HG03432 (cell line): ENCODE measurements around the gene NELFCD.
"Not testable (repeated sequence)": the region's sequence is repeated elsewhere in the genome, so short reads cannot be mapped to it uniquely, and the experiment has no call there.

ENCODE experiments used
- ATAC-seq: cut with Tn5 transposase; IDR thresholded peaks from one replicate; pipeline ENCODE4 v1.9.1; 2021; ENCODE audit warnings: mild to moderate bottlenecking, moderate library complexity; ENCODE audit not compliant: unreplicated experiment

NELFCD gene

DNA sequence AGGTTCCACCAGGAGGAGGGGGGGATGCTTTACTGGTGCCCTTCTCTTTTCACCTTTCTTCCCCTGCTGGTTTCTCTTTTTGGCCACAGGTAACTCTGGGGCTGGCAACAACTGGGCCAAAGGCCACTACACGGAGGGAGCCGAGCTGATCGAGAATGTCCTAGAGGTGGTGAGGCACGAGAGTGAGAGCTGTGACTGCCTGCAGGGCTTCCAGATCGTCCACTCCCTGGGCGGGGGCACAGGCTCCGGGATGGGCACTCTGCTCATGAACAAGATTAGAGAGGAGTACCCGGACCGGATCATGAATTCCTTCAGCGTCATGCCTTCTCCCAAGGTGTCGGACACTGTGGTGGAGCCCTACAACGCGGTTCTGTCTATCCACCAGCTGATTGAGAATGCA is 42.6 kb downstream of the NELFCD start:
- ATAC-seq, result no peak

DNA sequence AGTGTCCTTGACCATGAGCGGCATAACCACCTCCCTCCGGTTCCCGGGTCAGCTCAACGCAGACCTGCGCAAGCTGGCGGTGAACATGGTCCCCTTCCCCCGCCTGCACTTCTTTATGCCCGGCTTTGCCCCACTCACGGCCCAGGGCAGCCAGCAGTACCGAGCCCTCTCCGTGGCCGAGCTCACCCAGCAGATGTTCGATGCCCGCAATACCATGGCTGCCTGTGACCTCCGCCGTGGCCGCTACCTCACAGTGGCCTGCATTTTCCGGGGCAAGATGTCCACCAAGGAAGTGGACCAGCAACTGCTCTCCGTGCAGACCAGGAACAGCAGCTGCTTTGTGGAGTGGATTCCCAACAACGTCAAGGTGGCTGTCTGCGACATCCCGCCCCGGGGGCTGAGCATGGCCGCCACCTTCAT is 43.1 kb downstream of the NELFCD start:
- no peak for ATAC-seq

DNA sequence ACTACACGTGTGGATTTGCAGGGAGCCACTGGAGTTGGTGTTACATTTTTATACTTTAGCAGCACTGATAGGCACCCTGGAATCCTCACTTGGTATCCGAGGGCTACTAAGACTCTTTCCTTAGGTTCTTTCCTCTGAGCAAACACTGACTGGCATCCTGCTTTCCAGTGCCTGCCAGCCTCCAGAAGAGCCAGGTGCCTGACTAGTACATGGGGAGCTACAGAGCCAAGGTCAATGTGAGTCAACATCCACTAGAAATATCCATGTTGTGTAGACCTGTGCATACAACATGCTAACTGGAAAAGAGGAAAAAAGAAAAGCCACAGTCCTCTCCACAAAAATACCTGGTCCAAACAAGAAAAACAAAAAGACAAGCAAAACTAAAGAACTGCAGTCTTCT is 44.0 kb downstream of the NELFCD start:
- ATAC-seq, result no peak

DNA sequence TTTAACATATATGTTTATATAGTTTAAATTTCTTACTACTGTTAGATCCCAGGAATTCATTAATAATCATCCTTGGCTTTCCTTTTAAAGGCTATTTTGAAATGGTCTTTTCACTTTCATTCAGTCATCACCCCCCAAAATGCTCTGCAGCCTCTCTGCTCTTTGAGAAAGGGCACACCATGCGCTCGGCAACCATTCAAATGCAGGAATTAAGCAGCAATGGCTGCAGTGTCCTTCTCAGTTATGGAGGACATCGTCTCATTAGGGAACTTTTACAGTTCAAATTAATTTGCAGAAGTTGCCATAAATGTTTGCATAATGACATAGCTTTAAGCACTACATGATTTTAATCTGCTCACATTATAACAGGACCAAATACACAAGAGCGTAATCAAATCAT is 44.5 kb downstream of the NELFCD start:
- no peak for ATAC-seq

DNA sequence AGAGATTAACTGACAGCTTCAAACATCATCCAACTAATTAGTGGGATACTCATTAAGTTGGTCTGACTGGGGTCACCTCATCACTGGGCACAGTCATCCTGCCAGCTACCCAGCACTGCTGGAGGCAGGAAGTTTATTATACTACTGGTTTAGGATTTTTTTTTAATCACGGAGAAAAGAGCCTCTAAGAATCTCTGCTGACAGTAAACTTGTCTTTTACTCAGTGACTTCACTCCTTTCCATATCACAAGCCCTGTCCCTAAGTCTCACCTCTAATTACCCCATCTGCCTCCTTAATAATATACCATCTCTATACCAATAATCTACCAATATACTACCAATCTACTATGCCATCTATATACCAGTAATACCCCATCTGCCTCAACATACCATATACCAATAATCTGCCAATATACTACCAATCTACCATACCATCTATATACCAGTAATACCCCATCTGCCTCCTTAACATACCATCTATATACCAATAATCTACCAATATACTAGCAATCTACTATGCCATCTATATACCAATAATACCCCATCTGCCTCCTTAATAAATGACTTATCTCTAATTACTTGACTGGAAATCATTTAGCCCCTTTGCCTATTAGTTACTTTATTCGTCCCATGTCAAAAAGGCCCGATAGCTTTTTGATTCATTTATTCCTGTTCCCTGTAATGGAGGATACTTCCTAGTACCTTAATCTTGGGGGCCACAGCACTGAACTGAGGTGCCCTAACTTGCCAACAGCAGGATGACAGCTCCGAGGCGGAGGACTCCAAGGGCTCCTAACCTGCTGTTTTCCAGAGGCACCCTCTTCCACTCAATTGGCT is 46.1 kb downstream of the NELFCD start:
- no peak for ATAC-seq

DNA sequence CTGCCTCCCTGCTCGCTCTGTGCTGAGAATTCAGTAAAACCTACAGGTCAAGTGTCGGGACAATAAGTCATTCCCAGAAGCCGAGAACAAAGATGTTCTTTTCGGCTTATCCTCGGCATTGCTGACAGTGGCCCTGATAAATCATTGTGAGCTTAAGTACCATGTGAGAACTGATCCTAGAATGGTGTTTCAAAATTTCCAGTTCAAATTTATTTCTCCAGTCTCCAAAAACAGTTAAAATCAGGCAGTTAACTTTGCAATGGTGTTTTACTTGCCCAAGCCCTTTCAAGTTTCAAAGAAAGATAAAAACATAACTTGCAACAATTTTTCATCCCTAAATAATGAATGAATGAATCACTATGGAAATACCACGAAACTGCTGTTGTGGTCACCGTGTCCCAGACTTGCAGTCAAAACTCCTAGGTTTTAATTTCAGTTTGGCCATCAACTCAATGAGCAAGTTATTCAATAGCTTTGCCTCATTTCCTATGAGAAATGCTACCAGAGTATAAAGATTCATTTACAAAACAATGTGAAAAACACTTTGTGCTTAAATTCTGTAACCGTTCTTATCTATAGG is 46.8 kb downstream of the NELFCD start:
- no peak for ATAC-seq

DNA sequence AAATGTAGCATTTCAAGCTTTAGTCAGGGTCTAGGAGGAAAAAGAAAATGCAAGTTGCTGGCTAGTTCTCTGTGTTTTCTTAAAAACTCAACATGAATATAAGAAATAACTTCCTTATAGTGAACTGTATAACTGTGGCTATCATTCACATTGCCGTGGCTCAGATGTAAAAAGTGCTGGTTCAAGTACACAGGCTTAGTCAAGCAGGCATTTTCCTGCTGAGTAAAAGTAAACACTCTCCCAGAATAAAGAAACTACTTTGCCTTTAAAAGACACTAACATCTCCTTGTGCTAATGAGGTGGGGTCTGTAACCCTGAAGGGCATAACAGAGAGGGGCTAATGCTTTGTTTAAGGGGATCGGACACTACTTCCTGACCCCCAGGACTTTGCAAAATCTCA is 47.8 kb downstream of the NELFCD start:
- no peak for ATAC-seq

DNA sequence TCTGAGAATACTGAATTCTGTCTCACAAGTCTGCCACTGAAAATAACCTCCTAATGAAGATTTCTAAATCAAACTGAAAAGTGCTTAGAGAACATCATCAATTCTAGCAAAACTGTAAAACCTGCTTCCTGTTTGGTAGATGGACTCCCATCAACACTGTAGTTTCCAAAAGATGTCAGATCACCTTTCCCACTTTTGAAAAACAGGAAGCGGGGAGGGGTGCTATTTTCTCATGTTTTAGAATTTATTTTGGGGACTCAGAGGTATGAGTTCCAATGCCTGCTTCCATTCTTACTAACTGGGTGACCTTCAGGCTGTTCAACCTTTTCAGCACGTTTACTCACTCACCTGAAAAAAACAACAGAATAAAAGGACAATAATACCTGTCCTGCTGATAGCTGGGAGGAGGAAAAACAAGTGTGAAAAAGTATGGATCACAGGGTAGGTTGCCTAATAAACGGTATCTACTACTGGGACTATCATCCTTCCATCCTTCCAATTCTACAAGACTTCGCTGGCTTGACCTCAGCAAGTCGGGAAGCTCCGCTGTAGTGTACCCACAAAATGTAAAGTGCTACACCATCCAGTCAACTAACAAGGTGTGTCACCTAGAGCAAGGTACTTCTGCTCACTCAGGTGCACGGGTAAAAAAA is 50.0 kb downstream of the NELFCD start:
- ATAC-seq, result no peak

DNA sequence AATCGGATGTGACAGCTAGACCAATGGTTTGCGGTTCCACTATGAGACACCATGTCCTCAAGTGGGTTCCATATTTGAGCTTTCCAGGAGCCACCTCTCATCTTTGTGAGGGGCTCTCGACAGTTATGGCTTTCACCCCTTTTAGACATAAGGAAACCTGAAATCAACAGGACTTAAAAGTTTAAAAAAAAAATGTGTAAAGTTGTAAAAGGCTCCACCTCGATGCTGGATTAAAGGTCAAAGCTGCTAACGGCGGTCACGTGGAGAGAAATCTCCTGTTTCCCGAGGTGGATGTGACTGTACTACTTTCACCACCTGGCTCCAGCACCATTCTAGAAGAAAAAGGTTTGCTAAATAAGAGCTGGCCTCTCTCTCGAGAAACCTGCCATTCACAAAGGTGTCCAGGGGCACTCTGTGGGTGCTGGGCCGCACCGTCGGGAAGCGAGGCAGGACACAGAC is 50.5 kb downstream of the NELFCD start:
- ATAC-seq, result no peak

DNA sequence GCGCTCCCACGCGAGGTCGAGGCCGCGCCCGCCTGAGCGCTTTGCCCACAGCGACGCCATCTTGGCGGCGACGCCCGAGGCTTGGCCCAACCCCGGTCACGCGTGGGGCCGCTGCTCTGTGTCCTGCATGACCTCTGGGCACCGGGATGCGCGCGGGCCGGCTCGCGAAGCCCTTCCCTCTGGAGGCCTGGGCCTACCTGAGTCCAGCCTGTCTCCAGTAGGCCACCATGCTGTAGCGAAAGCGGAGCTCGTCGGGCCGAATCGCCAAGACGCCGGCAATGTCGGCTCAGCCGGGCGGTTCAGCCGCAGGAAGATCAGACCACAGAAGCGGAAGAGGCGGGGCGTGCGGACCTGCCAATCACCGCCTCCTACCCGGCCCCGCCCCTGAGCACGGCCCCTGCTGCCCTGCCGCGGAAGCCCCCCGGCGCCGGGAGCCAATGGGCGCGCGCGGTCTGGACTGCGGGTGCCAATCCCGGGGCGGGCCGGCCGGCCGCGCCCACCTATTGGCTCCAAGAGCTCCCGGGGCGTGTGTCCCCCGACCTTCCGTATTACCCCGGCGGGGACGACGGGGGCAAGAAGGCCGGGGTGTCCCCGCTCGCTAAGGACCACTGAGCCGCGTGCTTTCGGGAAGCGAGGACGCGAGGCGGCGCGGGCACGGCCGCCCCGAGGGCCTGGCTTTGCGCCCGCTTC is 51.1 kb downstream of the NELFCD start, which contains the start of gene ATP5F1E:
Gene ATP5F1E (minus strand): TSS at position 313 of the 690 bp plus-strand sequence. CDS start 84 bp downstream, at position 229.
- peak; percentile 96 for ATAC-seq

DNA sequence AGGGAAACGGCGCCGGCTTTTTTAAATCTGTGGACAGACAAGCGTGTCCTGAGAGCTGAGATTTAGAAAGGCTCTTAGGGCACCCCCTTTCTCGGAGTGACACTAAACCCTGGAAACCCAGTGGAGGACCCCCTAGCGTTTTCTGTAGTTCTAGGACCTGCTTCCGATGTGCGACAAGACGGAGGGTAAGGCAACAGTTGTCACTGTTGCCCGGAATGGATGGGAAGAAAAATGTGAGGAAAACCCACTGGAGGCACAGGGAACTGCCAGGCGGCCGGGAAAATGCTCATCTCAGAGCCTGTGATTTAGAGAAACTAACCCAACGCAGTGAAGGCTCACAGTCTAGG is 51.6 kb downstream of the NELFCD start:
- no peak for ATAC-seq

DNA sequence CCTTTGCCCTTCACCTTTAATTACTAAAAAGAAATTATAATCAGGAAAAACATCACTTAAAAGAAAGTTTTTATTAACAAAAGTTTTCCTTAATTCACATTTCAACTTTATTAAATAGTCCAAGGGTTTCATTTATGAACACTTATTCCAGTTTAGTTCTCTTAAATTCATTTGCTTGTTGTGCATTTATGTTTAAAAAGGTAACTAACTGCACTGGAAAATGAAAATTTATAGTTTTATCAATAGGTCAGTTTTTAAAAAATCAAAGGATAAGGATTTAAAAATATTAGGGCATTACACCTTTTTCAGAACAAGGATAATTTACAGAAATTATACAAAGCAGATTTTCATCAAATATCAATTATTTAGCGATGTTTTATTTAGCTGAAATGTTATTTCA is 52.0 kb downstream of the NELFCD start:
- ATAC-seq, result no peak

DNA sequence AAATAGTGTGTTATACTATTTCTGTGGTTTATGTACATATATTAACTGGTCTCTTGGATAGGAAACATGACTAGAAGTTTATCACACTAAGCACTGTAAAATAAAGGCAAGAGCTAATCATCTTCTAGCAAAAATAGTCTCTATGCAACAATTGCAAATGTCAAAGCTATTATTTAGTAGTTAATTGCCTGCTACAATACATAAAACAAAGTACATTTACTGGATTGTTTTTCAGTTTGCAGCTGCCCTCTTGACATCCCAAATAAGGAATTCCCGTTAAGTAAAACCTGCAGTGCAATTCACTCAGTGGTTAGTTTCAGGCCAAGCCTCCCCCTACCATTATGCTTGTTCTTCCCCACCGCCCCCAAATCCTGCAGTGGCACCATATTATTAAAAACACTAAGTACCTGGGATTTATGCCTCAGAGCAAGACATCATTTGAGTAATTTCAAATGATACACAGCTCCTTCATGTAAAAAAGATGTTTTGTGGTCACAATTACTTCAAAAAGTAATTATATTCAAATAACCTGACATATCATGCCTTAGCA is 52.6 kb downstream of the NELFCD start:
- ATAC-seq, result no peak

DNA sequence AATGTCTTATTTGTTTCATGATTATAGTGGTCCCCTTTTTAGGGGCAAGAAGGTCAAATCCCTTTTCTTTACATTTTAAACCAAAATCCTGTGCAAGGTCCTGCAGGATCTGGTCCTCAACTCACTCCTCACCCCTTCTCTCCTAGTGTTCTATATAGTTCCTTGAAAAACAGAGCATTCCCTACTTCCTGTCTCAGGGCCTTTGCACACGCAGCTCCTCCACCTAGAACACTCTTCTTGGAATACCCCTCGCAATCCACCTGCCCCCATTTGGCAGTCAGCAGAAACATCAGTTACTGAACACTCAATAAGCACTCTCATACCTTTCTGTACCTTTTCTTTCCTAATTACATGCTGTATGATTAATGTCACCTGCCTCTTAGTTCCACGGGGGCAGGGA is 54.3 kb downstream of the NELFCD start:
- no peak for ATAC-seq

DNA sequence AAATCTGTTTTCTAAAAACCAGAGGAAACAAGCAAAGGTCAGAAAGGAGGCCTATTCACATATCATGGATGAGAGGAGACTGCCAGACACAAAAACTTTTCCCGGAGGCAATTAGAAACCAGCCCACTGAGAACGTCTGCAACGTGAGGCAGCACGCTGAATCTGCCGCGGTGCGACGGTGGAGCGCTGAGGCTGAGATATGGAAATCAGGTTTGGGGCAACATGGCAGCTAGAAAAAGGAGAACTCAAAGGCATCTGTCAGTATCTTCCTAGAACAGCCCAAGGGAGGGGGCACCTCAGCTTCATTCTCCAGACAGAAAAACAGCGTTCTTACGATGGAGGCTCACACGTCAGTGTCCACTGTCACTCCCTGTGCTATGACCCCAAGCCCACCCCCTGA is 56.3 kb downstream of the NELFCD start:
- no peak for ATAC-seq

DNA sequence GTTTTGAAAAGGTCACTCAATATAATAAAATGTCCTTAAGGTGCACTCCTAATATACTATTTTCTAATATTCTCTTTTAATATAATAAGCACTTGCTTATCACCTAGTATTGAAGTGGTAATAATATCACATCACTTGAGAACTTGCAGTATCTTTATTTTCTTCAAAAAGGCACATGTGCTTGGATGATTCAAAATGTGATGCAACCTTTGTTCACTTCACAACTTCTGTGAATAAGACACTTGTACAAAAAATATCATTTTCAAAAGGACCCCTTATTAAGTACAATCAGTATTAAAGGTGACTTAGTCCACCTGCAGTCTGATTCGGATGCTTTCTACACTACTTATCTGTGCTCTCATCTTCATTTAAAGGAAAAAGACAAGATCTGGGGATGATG is 58.2 kb downstream of the NELFCD start:
- ATAC-seq, result no peak

DNA sequence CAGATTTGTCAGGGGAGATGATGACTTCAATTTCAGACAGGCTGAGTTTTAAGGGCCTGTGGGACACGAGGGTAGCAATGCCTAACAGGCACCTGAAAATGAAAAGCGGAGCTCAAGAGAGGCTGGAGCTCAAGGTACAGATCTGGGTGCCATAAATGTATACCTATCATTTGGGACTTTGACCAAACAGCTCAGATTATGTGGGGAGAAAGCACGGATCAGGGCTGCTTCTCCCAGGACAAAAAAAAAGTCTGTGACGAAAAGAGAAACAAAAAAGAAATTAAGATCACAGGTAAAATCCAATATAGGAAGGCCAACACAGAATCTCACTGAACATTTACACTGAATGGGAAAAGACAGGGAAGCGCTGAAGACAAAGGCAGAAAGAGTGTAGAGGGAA is 59.6 kb downstream of the NELFCD start:
- ATAC-seq, result no peak

DNA sequence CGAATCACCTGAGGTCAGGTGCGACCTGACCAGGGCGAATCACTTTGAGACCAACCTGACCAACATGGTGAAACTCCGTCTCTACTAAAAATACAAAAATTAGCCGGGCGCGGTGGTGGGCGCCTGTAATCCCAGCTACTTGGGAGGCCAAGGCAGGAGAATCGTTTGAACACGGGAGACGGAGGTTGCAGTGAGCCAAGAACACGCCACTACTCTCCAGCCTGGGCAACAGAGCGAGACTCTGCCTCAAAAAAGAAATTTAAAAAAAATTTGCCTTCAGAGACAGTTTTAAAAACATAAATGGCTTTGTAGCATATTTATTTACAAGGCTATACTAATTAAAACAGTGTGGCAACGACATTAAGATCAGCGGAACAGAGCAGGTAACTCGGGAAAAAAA is 60.4 kb downstream of the NELFCD start:
- not testable (repeated sequence) for ATAC-seq

DNA sequence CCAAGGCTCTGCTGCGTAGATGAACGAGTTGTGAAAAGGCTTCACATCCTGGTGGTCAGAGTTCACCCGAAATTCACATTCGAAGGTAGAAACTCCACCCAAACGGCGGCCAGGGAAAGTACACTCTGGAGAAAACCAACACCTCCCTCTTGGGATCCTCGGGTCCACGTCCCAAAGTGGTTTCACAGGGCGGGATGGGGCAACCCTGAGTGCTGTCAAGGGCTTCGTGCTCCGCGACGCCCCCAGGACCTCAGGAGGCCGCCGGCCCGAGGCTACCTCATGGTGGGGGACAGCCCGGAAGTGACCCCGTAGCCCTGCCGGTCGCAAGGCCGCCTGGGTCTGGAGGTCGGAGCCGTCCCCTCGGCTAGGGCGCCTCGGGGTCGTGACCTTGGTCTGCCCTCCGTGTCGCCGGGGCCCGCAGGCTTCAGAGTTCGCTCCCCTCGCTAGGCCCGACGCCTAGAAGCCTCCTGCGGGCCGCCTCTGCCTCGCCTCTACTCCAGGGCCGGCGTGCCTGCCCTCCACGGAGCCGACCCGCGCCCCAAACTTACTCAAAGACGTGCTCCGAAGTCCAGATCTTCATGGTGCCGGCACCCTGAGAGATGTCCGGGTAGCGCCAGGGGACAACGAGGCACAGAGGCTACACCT is 61.2 kb downstream of the NELFCD start, which contains the start of gene PRELID3B:
Gene PRELID3B (minus strand): TSS at position 636 of the 645 bp plus-strand sequence. CDS start 56 bp downstream, at position 580.
- ATAC-seq, result peak; percentile 31
